Amygdala (tissue), 56 donors: ENCODE results near the gene TLE6.

Experiments used
- DNase-seq, 56 donors: peaks; one replicate each; lab custom pipeline; 2025; lab: John Stamatoyannopoulos, UW

Gene TLE6

DNA sequence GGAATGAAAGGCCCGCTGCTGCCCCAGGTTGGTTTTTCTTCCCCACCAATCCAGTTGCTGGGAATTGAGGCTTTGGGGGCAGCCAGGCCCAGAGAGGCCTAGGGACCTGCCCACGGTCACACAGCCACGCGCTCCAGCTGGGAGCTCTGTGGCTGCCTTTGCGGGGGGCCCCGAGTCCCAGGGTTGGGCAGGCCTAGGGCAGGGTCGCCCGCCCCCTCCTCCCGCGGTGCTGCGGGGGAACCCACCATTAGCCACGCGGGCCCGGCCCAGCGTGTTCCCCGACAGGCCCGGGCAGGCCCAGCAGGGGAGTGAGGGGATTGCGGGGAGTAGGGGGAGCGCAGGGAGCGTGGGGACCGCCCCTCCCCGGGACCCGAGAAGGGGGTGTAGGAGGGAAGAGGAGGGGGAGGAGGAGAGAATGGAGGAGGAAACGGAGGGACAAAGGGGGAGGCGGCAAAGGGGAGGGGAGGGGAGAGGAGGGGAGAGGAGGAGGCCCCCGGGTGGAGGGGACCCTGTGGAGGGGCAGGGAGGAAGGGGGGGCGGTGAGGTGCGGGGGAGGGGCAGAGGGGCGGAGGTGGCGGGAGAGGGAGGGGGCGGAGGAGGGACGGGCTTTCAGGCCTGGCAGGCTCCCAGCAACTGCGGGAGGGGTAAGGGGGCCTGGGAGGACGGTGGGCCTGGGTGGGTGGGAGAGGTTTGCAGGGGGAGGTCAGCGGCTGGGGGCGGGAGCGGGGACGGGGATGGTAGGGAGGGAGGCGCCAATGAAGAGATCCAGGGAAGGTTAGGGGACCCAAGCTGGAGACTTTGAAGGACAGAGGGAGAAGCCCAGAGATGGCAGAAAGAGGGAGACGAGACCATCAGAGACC, 64.6 kb downstream of the TLE6 start:
- DNase-seq: peak in 1 of 56 donors; percentile 24

DNA sequence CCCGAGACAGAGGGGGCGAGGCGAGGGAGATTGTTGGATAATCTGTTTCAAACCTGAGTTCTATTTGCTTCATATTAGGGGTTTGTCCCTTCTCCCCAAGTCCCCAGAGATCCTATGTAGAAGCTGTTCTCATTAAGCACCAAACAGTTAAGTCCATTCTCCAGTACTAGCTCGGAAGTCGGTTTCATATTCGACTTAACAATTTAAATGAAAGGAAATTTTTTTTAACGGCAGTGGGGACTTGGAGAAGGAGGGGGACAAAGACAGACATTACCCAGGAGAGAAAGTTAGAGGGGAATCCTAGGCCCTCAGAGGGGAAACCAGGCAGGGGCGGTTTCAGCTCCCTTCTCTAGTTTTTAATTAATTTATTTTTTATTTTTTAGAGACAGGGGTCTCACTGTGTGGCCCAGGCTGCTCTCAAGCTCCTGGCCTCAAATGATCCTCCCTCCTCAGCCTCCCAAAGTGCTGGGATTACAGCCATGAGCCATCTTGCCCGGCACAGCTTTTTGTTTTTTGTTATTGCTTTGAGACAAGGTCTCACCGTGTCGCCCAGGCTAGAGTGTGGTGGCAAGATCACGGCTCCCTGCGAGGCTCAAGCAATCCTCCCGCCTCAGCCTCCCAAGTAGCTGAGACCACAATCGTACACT, 65.4 kb downstream of the TLE6 start:
- DNase-seq: no peak
